Right cardiac atrium (tissue), 5 donors: ENCODE results near the gene LRRC8D. TPM values are rescaled to one million over a fixed set of nuclear protein-coding genes. Genes with fewer than 3 reads are reported as not detected.

Source experiments
- ATAC-seq, 2 donors: fragments of 200-7000 bp; cut with Tn5 transposase; one replicate each; pipeline versions ENCODE4 v1.8.0 to v1.9.1; 2020; ENCODE audit warnings: moderate library complexity in 2 of 2, mild to moderate bottlenecking in 1 of 2
- DNase-seq, 3 donors: peaks; one replicate each; pipeline ENCODE4 v3.0.0-alpha.2; 2020
- H3K27ac ChIP-seq: one replicate; pipeline ENCODE4 v1.5.1; 2013; ENCODE audit warnings: mild to moderate bottlenecking, low read length, control low read depth, moderate library complexity
- H3K27me3 ChIP-seq: one replicate; pipeline ENCODE4 v1.6.1; 2013; ENCODE audit not compliant: control insufficient read depth, insufficient read depth
- H3K4me1 ChIP-seq: one replicate; pipeline ENCODE4 v1.6.1; 2013; ENCODE audit warnings: low read length; ENCODE audit not compliant: control insufficient read depth, insufficient read depth
- H3K4me3 ChIP-seq: one replicate; pipeline ENCODE4 v1.5.1; 2013; ENCODE audit warnings: low read length, control low read depth
- H3K9me3 ChIP-seq: one replicate; pipeline ENCODE4 v1.6.1; 2013; ENCODE audit warnings: low read length; ENCODE audit not compliant: control insufficient read depth
- WGBS: extraction: QIAGEN DNeasy Blood & Tissue Kit; methylation state at CpG from one replicate; pipeline ENCODE4 v1.1.7; 2013; 5-methylcytosine and 5-hydroxymethylcytosine counted together
- intact Hi-C, 4 donors: fragments of 100-400 bp; cut with DNase I; formaldehyde crosslinking; loops; one replicate each; pipeline versions ENCODE4 v1.11.0 to v1.14.0; 2022 to 2023
- polyA plus RNA-seq: library from polyadenylated mRNA; stranded (reverse); fragments of 200-250 nt; gene quantifications from one replicate; pipeline ENCODE4 v1.2.3, GENCODE V29; 2013
- total RNA-seq, 4 donors: library from RNA; stranded (reverse); fragmentation: NEBNext Ultra II Directional; extraction: Animal tissue kit (Norgen Biotek cat#: 25700); gene quantifications; one replicate each; pipeline ENCODE4 v1.2.1, GENCODE V29; 2021
- donor health status: healthy with polysubstance abuse.
- donor health status: DM: no; HTN: yes; CAD: no.
- donor health status: DM: no; HTN: no; CAD: no.
- donor health status: DM: no; HTN: yes; CAD: no; lungs with severe emphysema.
- donor health status: DM: yes; HTN: yes; CAD: no.

The LRRC8D gene
- total and polyA plus RNA-seq, 5 donors = 3.6 to 8.2 (median 7.0) TPM

GRCh38 chr1:89935235-89935634 is 114.4 kb downstream of the LRRC8D start:
- no peak for DNase-seq
- intact Hi-C loops = no loop called here
- whole genome bisulfite sequencing = 89% methylated on average over 4 of the region's 4 CpGs
- Histone ChIP-seq H3K27ac (no peak overlapping the region), H3K27me3 (no peaks in the 10 kb centered on the region), H3K9me3 (no peaks in the 10 kb centered on the region), H3K4me1 (peaks cover 3% of the 10 kb centered on the region), H3K4me3 (no peak overlapping the region)
- no peak for ATAC-seq

- H3K4me1 ChIP-seq = peaks cover 3% of the 10 kb centered on the region
- H3K4me3 ChIP-seq = no peak overlapping the region
- intact Hi-C loops = no loop called here
- no peak for DNase-seq
- H3K27ac ChIP-seq = no peak overlapping the region
- no peaks in the 10 kb centered on the region for H3K27me3 ChIP-seq
- ATAC-seq = no peak
- WGBS = 52% methylated on average over 1 of the region's 1 CpG
- no peaks in the 10 kb centered on the region for H3K9me3 ChIP-seq
Observed at GRCh38 chr1:89936694-89937093, 115.9 kb downstream of the LRRC8D start.

- ATAC-seq (no peak), DNase-seq (no peak)
- Histone ChIP-seq H3K4me3 (no peak overlapping the region), H3K4me1 (peaks cover 4% of the 10 kb centered on the region), H3K27me3 (no peaks in the 10 kb centered on the region), H3K9me3 (no peaks in the 10 kb centered on the region), H3K27ac (no peak overlapping the region)
- 79% methylated on average over 7 of the region's 7 CpGs for WGBS
- intact Hi-C loops = no loop called here
Observed at GRCh38 chr1:89938171-89939055, 117.6 kb downstream of the LRRC8D start.

DNA sequence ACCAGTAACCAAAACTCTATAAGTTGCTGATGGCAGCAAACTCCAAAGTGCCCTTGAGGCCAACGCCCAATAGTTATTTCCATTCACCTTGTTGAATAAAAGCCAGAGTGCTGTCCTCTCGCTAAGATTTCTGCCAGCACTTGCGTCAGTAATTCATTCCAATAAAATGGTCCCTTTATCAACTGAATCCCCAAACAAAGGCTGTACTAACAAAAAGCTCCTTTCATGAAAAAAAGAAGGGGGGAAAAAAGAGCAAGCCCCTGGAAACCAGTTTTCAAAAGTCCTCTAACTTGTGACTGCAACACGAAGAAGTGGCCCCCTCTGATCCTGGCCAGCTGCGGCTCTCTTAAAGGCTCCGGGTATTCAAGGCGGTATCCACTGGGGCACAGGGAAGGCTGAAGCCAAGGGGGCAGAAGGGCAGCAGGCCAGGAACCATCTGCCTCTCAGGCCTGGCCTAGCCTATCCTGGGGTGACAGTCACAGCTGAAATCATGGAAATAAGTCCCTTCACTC is 118.3 kb downstream of the LRRC8D start:
- intact Hi-C loops = no loop called here
- Histone ChIP-seq H3K4me3 (no peak overlapping the region), H3K4me1 (peaks cover 6% of the 10 kb centered on the region), H3K27ac (no peak overlapping the region), H3K9me3 (no peaks in the 10 kb centered on the region), H3K27me3 (no peaks in the 10 kb centered on the region)
- WGBS = 75% methylated on average over 7 of the region's 7 CpGs
- DNase-seq (peak in 1 of 3 donors; percentile 16), ATAC-seq (peak; percentile 34 to 47)

DNA sequence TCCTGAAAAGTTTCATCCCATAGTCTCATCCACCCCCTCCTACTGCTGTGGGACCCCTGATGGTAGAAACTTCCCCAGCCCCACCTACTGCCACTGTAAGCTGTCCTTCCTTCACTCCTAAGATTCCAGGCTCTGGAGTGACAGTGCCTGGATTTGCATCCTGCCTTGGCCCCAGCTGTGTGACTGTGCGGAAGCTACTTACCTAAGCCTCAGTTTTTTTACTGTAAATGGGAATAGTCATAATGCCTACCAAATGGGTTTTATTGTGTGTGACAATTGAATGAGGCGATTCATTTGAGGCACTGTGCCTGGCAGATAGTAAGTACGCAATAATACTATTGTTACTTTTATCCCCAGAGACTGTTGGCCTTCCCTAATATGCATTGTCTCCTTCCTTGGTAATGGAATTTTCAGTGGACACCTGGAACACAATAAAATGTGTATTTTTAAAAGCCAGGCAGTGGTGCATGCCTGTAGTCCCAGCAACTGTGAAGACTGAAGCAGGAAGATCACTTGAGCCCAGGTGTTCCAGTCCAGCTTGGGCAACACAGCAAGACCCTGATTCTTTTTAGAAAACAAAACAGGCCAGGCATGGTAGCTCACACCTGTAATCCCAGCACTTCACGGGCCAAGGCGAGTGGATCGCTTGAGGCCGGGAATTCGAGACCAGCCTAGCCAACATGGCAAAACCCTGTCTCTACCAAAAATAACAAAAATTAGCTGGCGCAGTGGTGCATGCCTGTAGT is 119.0 kb downstream of the LRRC8D start:
- H3K4me3 ChIP-seq = no peak overlapping the region
- no peak for ATAC-seq
- WGBS = 90% methylated on average over 9 of the region's 9 CpGs
- DNase-seq = no peak
- no peaks in the 10 kb centered on the region for H3K9me3 ChIP-seq
- no peaks in the 10 kb centered on the region for H3K27me3 ChIP-seq
- H3K27ac ChIP-seq = no peak overlapping the region
- intact Hi-C loops = no loop called here
- peaks cover 6% of the 10 kb centered on the region for H3K4me1 ChIP-seq

GRCh38 chr1:89941110-89941766 is 120.4 kb downstream of the LRRC8D start:
- Histone ChIP-seq H3K9me3 (no peaks in the 10 kb centered on the region), H3K27me3 (no peaks in the 10 kb centered on the region), H3K4me3 (no peak overlapping the region), H3K4me1 (peaks cover 6% of the 10 kb centered on the region), H3K27ac (no peak overlapping the region)
- ATAC-seq = no peak
- no peak for DNase-seq
- WGBS = 93% methylated on average over 6 of the region's 6 CpGs
- intact Hi-C loops = no loop called here

GRCh38 chr1:89942014-89942413 is 121.2 kb downstream of the LRRC8D start:
- intact Hi-C loops = no loop called here
- ATAC-seq = no peak
- no peaks in the 10 kb centered on the region for H3K27me3 ChIP-seq
- H3K9me3 ChIP-seq = no peaks in the 10 kb centered on the region
- H3K27ac ChIP-seq = no peak overlapping the region
- peaks cover 6% of the 10 kb centered on the region for H3K4me1 ChIP-seq
- DNase-seq = no peak
- WGBS = 88% methylated on average over 2 of the region's 2 CpGs
- H3K4me3 ChIP-seq = no peak overlapping the region

DNA sequence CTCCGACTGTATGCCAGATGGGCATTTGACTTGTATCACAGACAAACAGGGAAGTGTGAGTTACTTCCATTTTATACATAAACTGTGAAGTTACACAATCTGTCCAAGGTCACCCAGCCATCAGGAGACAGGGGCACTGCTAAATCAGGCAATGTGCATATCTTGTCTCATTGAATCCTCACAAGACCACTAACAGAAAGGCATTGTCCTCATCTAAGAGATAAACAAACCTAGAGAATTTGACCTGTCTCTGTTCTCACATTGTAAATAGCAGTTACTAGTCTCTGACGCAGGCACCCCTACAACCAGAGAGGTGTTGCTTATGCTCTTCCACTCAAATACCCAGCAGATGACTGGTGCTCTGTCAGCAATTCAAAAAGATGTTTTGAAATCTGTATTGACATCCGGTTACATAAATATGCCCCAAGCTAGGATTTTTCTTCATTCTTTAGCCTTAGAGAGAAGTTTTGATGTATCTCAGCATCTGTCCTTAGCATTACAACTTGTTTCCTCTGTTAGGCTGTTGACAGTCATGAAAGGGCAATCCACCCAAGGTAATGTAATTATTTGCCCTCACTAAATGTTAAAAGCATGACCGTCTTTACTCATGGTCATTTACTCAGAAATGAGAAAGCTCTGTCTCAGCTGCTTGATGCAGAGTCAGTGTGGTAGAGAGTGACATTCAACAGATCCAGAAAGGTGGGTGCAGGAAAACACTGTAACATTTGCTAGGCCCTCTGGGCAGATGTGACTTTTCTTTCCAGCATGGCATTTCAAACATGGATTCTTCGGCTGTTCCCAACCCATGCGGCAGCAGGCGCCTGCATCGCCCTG is 122.2 kb downstream of the LRRC8D start:
- WGBS = 72% methylated on average over 8 of the region's 8 CpGs
- H3K4me3 ChIP-seq = no peak overlapping the region
- no peak overlapping the region for H3K27ac ChIP-seq
- H3K9me3 ChIP-seq = no peaks in the 10 kb centered on the region
- peaks cover 5% of the 10 kb centered on the region for H3K4me1 ChIP-seq
- DNase-seq (no peak), ATAC-seq (peak in 1 of 2 donors; percentile 45)
- no peaks in the 10 kb centered on the region for H3K27me3 ChIP-seq
- intact Hi-C loops = no loop called here

DNA sequence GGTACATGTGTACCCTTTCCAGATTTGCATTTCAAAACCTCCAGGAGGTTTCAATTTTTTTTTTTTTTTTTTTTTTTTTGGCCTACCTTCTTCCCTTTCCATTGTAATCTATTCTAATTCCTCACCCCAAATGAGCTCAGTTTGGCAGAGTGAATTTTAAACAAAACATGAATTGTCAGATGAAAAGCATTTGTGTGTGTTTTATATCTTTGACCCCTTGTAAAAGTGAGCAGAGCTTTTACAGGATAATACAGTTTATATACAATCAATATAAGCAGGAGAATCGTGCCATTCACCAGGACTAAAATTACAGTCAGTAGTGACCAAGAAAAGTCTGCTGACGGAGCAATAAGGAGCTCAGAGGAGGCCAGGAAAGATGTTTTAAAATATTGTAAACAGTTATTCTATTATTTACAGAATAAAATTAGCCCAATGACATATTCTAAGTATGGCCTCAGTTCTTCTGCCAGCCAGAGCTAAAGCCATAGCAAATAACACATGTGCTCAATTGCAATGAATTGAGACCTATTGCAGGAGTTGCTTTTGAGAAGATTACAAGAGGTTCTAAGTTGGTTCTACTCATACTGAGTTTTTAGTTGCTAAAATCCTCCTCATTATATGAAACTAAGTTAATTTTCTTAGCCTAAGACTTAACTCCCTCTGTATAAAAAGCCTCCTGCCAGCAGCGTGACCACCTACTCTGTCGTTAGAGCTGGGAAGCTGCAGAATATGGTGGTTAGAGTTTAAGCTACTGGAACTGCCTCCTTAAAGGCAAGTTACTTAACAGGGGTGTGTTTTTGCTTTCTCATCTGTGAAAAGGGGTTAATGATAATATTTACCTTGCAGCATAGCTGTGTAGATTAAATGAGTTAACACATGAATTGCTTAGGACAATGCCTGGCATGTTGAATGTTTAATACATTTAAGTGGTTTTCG is 123.3 kb downstream of the LRRC8D start:
- DNase-seq = no peak
- Histone ChIP-seq H3K4me3 (no peak overlapping the region), H3K9me3 (no peaks in the 10 kb centered on the region), H3K4me1 (peaks cover 3% of the 10 kb centered on the region), H3K27ac (no peak overlapping the region), H3K27me3 (no peaks in the 10 kb centered on the region)
- intact Hi-C loops = no loop called here
- no peak for ATAC-seq
- WGBS = 82% methylated on average over 5 of the region's 5 CpGs
